Measurements from ENCODE around the gene RTKN. TPM values are rescaled to one million over a fixed set of nuclear protein-coding genes. Genes with fewer than 3 reads are reported as not detected.

Gene RTKN
- total RNA-seq, 4 donors from 2014 or later = 46.2 to 99.9 (median 75.7) TPM

GRCh38 chr2:74482801-74483674, 41.3 kb upstream of the RTKN start, which contains the start of the genes CCDC142 and TTC31:
CCDC142 (minus strand) TSS chr2:74482998; CDS start chr2:74482837, 161 bp downstream.
TTC31 (plus strand) TSS chr2:74483081; CDS start chr2:74483096, 15 bp downstream.
- peak; percentile 96 to 99 (median 97) for DNase-seq
- peaks cover 0 to 44% (median 0%) of the 10 kb centered on the region in 3 donors for H3K36me3 ChIP-seq

GRCh38 chr2:74481961-74482800, 40.4 kb upstream of the RTKN start:
- peak overlapping the region; percentile 86 to 93 (median 92) for H3K27ac ChIP-seq
- no peaks in the 10 kb centered on the region for H3K9me3 ChIP-seq
- H3K4me1 ChIP-seq = peaks cover 0 to 36% (median 13%) of the 10 kb centered on the region in 4 donors
- H3K36me3 ChIP-seq = peaks cover 0 to 43% (median 0%) of the 10 kb centered on the region in 3 donors
- H3K27me3 ChIP-seq = no peaks in the 10 kb centered on the region
- no peak for TF ChIP-seq POLR2A (IDR thresholded peaks at IDR 0.05)
- TF ChIP-seq, protein P1, sequence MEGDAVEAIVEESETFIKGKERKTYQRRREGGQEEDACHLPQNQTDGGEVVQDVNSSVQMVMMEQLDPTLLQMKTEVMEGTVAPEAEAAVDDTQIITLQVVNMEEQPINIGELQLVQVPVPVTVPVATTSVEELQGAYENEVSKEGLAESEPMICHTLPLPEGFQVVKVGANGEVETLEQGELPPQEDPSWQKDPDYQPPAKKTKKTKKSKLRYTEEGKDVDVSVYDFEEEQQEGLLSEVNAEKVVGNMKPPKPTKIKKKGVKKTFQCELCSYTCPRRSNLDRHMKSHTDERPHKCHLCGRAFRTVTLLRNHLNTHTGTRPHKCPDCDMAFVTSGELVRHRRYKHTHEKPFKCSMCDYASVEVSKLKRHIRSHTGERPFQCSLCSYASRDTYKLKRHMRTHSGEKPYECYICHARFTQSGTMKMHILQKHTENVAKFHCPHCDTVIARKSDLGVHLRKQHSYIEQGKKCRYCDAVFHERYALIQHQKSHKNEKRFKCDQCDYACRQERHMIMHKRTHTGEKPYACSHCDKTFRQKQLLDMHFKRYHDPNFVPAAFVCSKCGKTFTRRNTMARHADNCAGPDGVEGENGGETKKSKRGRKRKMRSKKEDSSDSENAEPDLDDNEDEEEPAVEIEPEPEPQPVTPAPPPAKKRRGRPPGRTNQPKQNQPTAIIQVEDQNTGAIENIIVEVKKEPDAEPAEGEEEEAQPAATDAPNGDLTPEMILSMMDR (IDR thresholded peaks at IDR 0.05) = no peak
- peak overlapping the region; percentile 77 to 87 (median 80) for H3K4me3 ChIP-seq
- DNase-seq = no peak

More at GRCh38 chr2:74482801-74483674, 41.3 kb upstream of the RTKN start, which contains the start of the genes CCDC142 and TTC31:
- Histone ChIP-seq H3K27me3 (no peaks in the 10 kb centered on the region), H3K4me3 (peak within 1 kb of the TSS; percentile 77 to 87 (median 80)), H3K9me3 (no peaks in the 10 kb centered on the region), H3K4me1 (peaks cover 0 to 31% (median 13%) of the 10 kb centered on the region in 4 donors), H3K27ac (peak within 1 kb of the TSS; percentile 86 to 93 (median 92))
- TF ChIP-seq POLR2A (IDR thresholded peaks at IDR 0.05) = peak; percentile 56 to 63
- TF ChIP-seq, protein P1 (IDR thresholded peaks at IDR 0.05) = peak; percentile 73 to 94 (median 90)

- no peak for TF ChIP-seq POLR2A (IDR thresholded peaks at IDR 0.05)
- TF ChIP-seq, protein P1 (IDR thresholded peaks at IDR 0.05) = no peak
- Histone ChIP-seq H3K27me3 (no peaks in the 10 kb centered on the region), H3K36me3 (peaks cover 0 to 47% (median 0%) of the 10 kb centered on the region in 3 donors), H3K27ac (peak overlapping the region in 2 of 4 donors; percentile 93), H3K4me1 (peaks cover 0 to 40% (median 13%) of the 10 kb centered on the region in 4 donors), H3K4me3 (peak overlapping the region; percentile 77 to 87 (median 80)), H3K9me3 (no peaks in the 10 kb centered on the region)
- no peak for DNase-seq
These were observed 39.7 kb upstream of the RTKN start for GRCh38 chr2:74481431-74481830.

DNA sequence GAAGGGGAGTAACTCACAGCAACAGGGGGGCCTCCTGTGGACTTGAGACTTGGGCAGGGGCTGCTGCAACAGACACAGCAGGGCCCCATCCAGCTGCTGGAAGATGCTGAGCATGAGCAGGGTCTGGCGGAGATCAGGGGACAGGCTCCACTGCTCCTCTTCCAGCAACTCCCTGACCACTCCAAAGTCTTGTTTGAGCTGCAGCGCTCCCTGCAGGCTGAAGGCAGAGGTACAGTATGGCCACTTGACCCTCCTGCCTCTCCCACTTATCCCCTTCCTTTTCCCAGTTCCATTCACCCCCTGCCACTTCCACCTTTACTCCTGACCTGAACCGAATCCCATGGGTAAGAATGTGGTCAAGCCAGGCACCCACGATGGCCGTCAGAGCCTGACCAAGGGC, 33.2 kb upstream of the RTKN start:
- no peaks in the 10 kb centered on the region for H3K27me3 ChIP-seq
- no peaks in the 10 kb centered on the region for H3K9me3 ChIP-seq
- H3K27ac ChIP-seq = no peak overlapping the region
- H3K4me1 ChIP-seq = peaks cover 2 to 33% (median 7%) of the 10 kb centered on the region in 4 donors
- peaks cover 0 to 39% (median 0%) of the 10 kb centered on the region in 3 donors for H3K36me3 ChIP-seq
- DNase-seq = peak in 1 of 3 donors; percentile 47
- TF ChIP-seq, protein P1 (IDR thresholded peaks at IDR 0.05) = peak in 1 of 6 experiments; percentile 23
- no peak for TF ChIP-seq POLR2A (IDR thresholded peaks at IDR 0.05)
- no peak overlapping the region for H3K4me3 ChIP-seq

GRCh38 chr2:74474481-74474880, 32.7 kb upstream of the RTKN start:
- Histone ChIP-seq H3K4me3 (no peak overlapping the region), H3K9me3 (no peaks in the 10 kb centered on the region), H3K36me3 (peaks cover 0 to 35% (median 0%) of the 10 kb centered on the region in 3 donors), H3K27me3 (no peaks in the 10 kb centered on the region), H3K4me1 (peaks cover 2 to 29% (median 7%) of the 10 kb centered on the region in 4 donors), H3K27ac (no peak overlapping the region)
- peak in 1 of 3 donors; percentile 47 for DNase-seq
- TF ChIP-seq POLR2A (IDR thresholded peaks at IDR 0.05) = no peak
- TF ChIP-seq, protein P1 (IDR thresholded peaks at IDR 0.05) = no peak

Data from Peyer's patch (tissue), 4 donors.